GM10266 (cell line): Measurements from ENCODE around the gene ARID1B.

Source experiments
- DNase-seq: peaks from one replicate; pipeline ENCODE4 v3.0.0; 2012; ENCODE audit errors: extremely low spot score
- CTCF ChIP-seq: IDR thresholded peaks from 2 replicates; pipeline ENCODE4 v1.5.1; 2012; ENCODE audit warnings: mild to moderate bottlenecking, low read depth; ENCODE audit not compliant: control insufficient read depth, insufficient read depth; ENCODE audit errors: missing control alignments

Gene ARID1B

GRCh38 chr6:156827382-156827781 lies 50.2 kb downstream of the ARID1B start:
- TF ChIP-seq CTCF: no peak
- DNase-seq: no peak

- no peak for DNase-seq
- no peak for TF ChIP-seq CTCF
These were observed 51.1 kb downstream of the ARID1B start for GRCh38 chr6:156828280-156828703.

- DNase-seq: no peak
These were observed 52.9 kb downstream of the ARID1B start for GRCh38 chr6:156830126-156830525.

GRCh38 chr6:156832231-156832647 lies 55.1 kb downstream of the ARID1B start:
- no peak for TF ChIP-seq CTCF
- DNase-seq: no peak

More at GRCh38 chr6:156830126-156830525, 52.9 kb downstream of the ARID1B start:
- no peak for TF ChIP-seq CTCF

- no peak for DNase-seq
- TF ChIP-seq CTCF: no peak
These were observed 55.5 kb downstream of the ARID1B start for GRCh38 chr6:156832669-156833068.

GRCh38 chr6:156833755-156834154 lies 56.6 kb downstream of the ARID1B start:
- no peak for DNase-seq
- TF ChIP-seq CTCF: no peak

GRCh38 chr6:156839129-156839528 lies 62.0 kb downstream of the ARID1B start:
- no peak for DNase-seq
- no peak for TF ChIP-seq CTCF
